Keratinocyte (primary cell): ENCODE results near the gene RRP9. TPM values are rescaled to one million over a fixed set of nuclear protein-coding genes. Genes with fewer than 3 reads are reported as not detected.

Source experiments
- DNase-seq: peaks from one replicate; pipeline ENCODE4 v3.0.0-alpha.2; 2011; ENCODE audit warnings: low read depth, missing footprints, low spot score
- FAIRE-seq: peaks from 2 replicates; lab custom pipeline; 2011; peaks lifted over from hg19 to GRCh38; lab: Jason Lieb, UNC
- H2AFZ ChIP-seq: 2 replicates; pipeline ENCODE4 v1.6.0; 2012; ENCODE audit warnings: low read length, control low read depth, inconsistent platforms; ENCODE audit not compliant: control insufficient read depth
- H3K27ac ChIP-seq: 2 replicates; pipeline ENCODE4 v1.5.1; 2011; ENCODE audit warnings: low read length; ENCODE audit not compliant: control insufficient read depth, insufficient read depth
- H3K27me3 ChIP-seq: 3 replicates; pipeline ENCODE4 v1.6.0; 2011; ENCODE audit warnings: low read length; ENCODE audit not compliant: control insufficient read depth, insufficient read depth; ENCODE audit errors: extremely low read depth
- H3K36me3 ChIP-seq, 2 experiments: 2 replicates in 1 of 2; 3 replicates in 1 of 2; pipeline ENCODE4 v1.5.1; 2011; ENCODE audit warnings: low read length in 2 of 2, mild to moderate bottlenecking in 1 of 2; ENCODE audit not compliant: control insufficient read depth in 2 of 2, insufficient read depth in 2 of 2; ENCODE audit errors: extremely low read depth in 1 of 2
- H3K4me1 ChIP-seq: 3 replicates; pipeline ENCODE4 v1.5.1; 2011; ENCODE audit warnings: low read length; ENCODE audit not compliant: control insufficient read depth, insufficient read depth; ENCODE audit errors: extremely low read depth
- H3K4me2 ChIP-seq: 3 replicates; pipeline ENCODE4 v1.6.0; 2011; ENCODE audit warnings: low read depth, low read length; ENCODE audit not compliant: control insufficient read depth, insufficient read depth; ENCODE audit errors: extremely low read depth
- H3K4me3 ChIP-seq, 3 experiments: fragments of 200-600 bp in 1 of 3; sonication (generic) in 1 of 3; 2 replicates in 2 of 3; 3 replicates in 1 of 3; pipeline ENCODE4 v1.5.1; 2011 to 2016; ENCODE audit warnings: low read length in 3 of 3, mild to moderate bottlenecking in 3 of 3, control low read depth in 2 of 3, inconsistent platforms in 1 of 3, low read depth in 1 of 3, mixed read lengths in 1 of 3, mixed run types in 1 of 3, moderate library complexity in 1 of 3; ENCODE audit not compliant: control insufficient read depth in 2 of 3, insufficient read depth in 2 of 3; ENCODE audit errors: extremely low read depth in 1 of 3
- H3K79me2 ChIP-seq: 2 replicates; pipeline ENCODE4 v1.6.0; 2012; ENCODE audit warnings: low read length; ENCODE audit not compliant: control insufficient read depth, insufficient read depth
- H3K9ac ChIP-seq: 3 replicates; pipeline ENCODE4 v1.6.0; 2011; ENCODE audit warnings: low read length; ENCODE audit not compliant: control insufficient read depth, insufficient read depth; ENCODE audit errors: extremely low read depth
- H3K9me1 ChIP-seq: 3 replicates; pipeline ENCODE4 v1.6.0; 2011; ENCODE audit warnings: low read length; ENCODE audit not compliant: control insufficient read depth, insufficient read depth; ENCODE audit errors: extremely low read depth
- H3K9me3 ChIP-seq: 2 replicates; pipeline ENCODE4 v1.5.1; 2012; ENCODE audit warnings: low read depth, low read length; ENCODE audit not compliant: control insufficient read depth
- H4K20me1 ChIP-seq: 3 replicates; pipeline ENCODE4 v1.6.0; 2011; ENCODE audit warnings: low read length; ENCODE audit not compliant: control insufficient read depth, insufficient read depth; ENCODE audit errors: extremely low read depth
- CTCF ChIP-seq, 3 experiments: IDR thresholded peaks in 1 of 3; conservative IDR thresholded peaks in 1 of 3; optimal IDR thresholded peaks in 1 of 3; 2 replicates in 2 of 3; 3 replicates in 1 of 3; pipeline versions ENCODE3 to v1.5.1; 2011; ENCODE audit warnings: low read length in 3 of 3, mild to moderate bottlenecking in 3 of 3, moderate library complexity in 2 of 3, control low read depth in 1 of 3, inconsistent platforms in 1 of 3; ENCODE audit not compliant: insufficient read depth in 2 of 3; ENCODE audit errors: extremely low read depth in 1 of 3
- EZH2 ChIP-seq: IDR thresholded peaks from one replicate; pipeline ENCODE4 v1.6.1; 2012; ENCODE audit warnings: inconsistent platforms, mild to moderate bottlenecking, low read length, moderate library complexity
- dilution Hi-C: fragments of 300-500 bp; cut with MboI; formaldehyde crosslinking; loops from one replicate; pipeline ENCODE4 v1.7.0; 2020; ENCODE audit warnings: low sequenced_read_pairs; ENCODE audit not compliant: extremely low pct_ligation_motif_present
- polyA plus RNA-seq, 5 experiments: library from polyadenylated mRNA; depleted of rRNA in 3 of 5; stranded (reverse) in 3 of 5; stranded (forward) in 1 of 5; unstranded in 1 of 5; fragments of >200 nt; gene quantifications; 1 replicate in 1 of 5; 2 replicates in 3 of 5; 3 replicates in 1 of 5; pipeline versions ENCODE4 v1.2.1 to v1.2.3, GENCODE V29; 2011 to 2012; ENCODE audit warnings: missing spikeins in 2 of 5, low read depth in 1 of 5, low replicate concordance in 1 of 5

The RRP9 gene
- polyA plus RNA-seq, 1 donor (not counting 4 experiments of a cell fraction or from before 2014, with no cell fraction given): 21.8 TPM

DNA sequence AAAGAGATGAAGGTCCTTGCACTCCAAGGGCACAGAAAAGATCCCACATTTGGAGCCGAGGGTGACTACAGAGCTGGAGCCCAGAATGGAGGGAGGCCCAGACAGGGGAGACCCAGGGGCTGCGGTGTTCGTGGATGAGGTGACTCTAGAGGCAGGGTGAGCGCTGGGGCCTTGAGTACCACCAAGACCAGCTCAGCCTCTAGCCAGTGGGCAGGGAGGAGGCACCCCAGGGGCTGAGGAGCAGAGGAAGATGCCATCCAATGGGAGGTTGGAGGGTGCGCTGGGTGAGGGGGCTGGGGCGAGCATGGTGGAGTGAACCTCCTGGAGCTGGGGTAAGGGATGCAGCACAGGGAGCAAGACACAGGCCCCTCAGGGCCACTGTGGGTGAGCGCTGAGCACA is 13.3 kb downstream of the RRP9 start:
- no peaks in the 10 kb centered on the region for H3K9me1 ChIP-seq
- no peak for DNase-seq
- H3K79me2 ChIP-seq: no peaks in the 10 kb centered on the region
- H3K36me3 ChIP-seq: peaks cover 0 to 10% of the 10 kb centered on the region in 2 experiments
- H3K9ac ChIP-seq: no peak overlapping the region
- H3K4me1 ChIP-seq: no peaks in the 10 kb centered on the region
- no peaks in the 10 kb centered on the region for H3K9me3 ChIP-seq
- H3K4me3 ChIP-seq: no peak overlapping the region
- peaks cover 4% of the 10 kb centered on the region for H4K20me1 ChIP-seq
- no peak for FAIRE-seq
- H3K27ac ChIP-seq: no peak overlapping the region
- no peaks in the 10 kb centered on the region for H3K27me3 ChIP-seq
- H3K4me2 ChIP-seq: no peak overlapping the region
- TF ChIP-seq CTCF (optimal IDR thresholded peaks at IDR 0.05 in 1 of 3, IDR thresholded peaks at IDR 0.05 in 1 of 3, conservative IDR thresholded peaks at IDR 0.05 in 1 of 3; ENCODE audit: extremely low read depth in 1 of 3, insufficient read depth in 2 of 3, low read length in 3 of 3) (no peak), EZH2 (no peak)
- H2AFZ ChIP-seq: no peak overlapping the region
- dilution Hi-C loops: no loop called here

- Histone ChIP-seq H4K20me1 (peaks cover 4% of the 10 kb centered on the region), H3K27me3 (no peaks in the 10 kb centered on the region), H2AFZ (no peak overlapping the region), H3K9me1 (no peaks in the 10 kb centered on the region), H3K9ac (no peak overlapping the region), H3K4me3 (no peak overlapping the region), H3K27ac (no peak overlapping the region), H3K79me2 (no peaks in the 10 kb centered on the region), H3K4me1 (no peaks in the 10 kb centered on the region), H3K9me3 (no peaks in the 10 kb centered on the region), H3K36me3 (peaks cover 0 to 4% of the 10 kb centered on the region in 2 experiments), H3K4me2 (no peak overlapping the region)
- dilution Hi-C loops: no loop called here
- no peak for DNase-seq
- FAIRE-seq: no peak
- TF ChIP-seq CTCF (optimal IDR thresholded peaks at IDR 0.05 in 1 of 3, IDR thresholded peaks at IDR 0.05 in 1 of 3, conservative IDR thresholded peaks at IDR 0.05 in 1 of 3; ENCODE audit: extremely low read depth in 1 of 3, insufficient read depth in 2 of 3, low read length in 3 of 3) (no peak), EZH2 (no peak)
Observed at GRCh38 chr3:51927061-51927977, 14.4 kb downstream of the RRP9 start.
